Measurements from ENCODE around the gene ALG9. TPM values are rescaled to one million over a fixed set of nuclear protein-coding genes. Genes with fewer than 3 reads are reported as not detected.

ALG9 gene
- total RNA-seq, 3 donors from 2014 or later (not counting 1 experiment from before 2014, with no cell fraction given): 30.6 to 37.1 (median 35.4) TPM

- Mint-ChIP-seq H3K4me1 (no peaks in the 10 kb centered on the region), H3K36me3 (no peaks in the 10 kb centered on the region), H3K9me3 (no peaks in the 10 kb centered on the region), H3K27me3 (ENCODE audit: low read depth in 2 of 2) (no peaks in the 10 kb centered on the region), H3K27ac (no peak overlapping the region), H3K4me3 (no peak overlapping the region)
- H3K4me3 ChIP-seq (ENCODE audit: low read length): no peak overlapping the region
- peaks cover 3% of the 10 kb centered on the region for H3K9me3 ChIP-seq (ENCODE audit: control insufficient read depth, insufficient read depth, low read length)
- intact Hi-C loops (cut with micrococcal nuclease): no loop called here
- no peak for ATAC-seq
- H3K27ac ChIP-seq (ENCODE audit: low read length): no peak overlapping the region
- DNase-seq: no peak
- no peak for TF ChIP-seq CTCF (IDR thresholded peaks at IDR 0.05)
- 100% methylated on average over 1 of the region's 1 CpG for WGBS (ENCODE audit: insufficient coverage)
- H3K4me1 ChIP-seq (ENCODE audit: control insufficient read depth, insufficient read depth, low read length): no peaks in the 10 kb centered on the region
- H3K27me3 ChIP-seq (ENCODE audit: control insufficient read depth, insufficient read depth, low read length): no peaks in the 10 kb centered on the region
- H3K36me3 ChIP-seq (ENCODE audit: control insufficient read depth, insufficient read depth, low read length): peaks cover 17% of the 10 kb centered on the region
These were observed 73.1 kb downstream of the ALG9 start for GRCh38 chr11:111798279-111798678.

- Histone ChIP-seq H3K27ac (ENCODE audit: low read length) (no peak overlapping the region), H3K9me3 (ENCODE audit: control insufficient read depth, insufficient read depth, low read length) (peaks cover 3% of the 10 kb centered on the region), H3K27me3 (ENCODE audit: control insufficient read depth, insufficient read depth, low read length) (no peaks in the 10 kb centered on the region), H3K36me3 (ENCODE audit: control insufficient read depth, insufficient read depth, low read length) (peaks cover 17% of the 10 kb centered on the region), H3K4me1 (ENCODE audit: control insufficient read depth, insufficient read depth, low read length) (no peaks in the 10 kb centered on the region), H3K4me3 (ENCODE audit: low read length) (no peak overlapping the region)
- no peaks in the 10 kb centered on the region for H3K4me1 Mint-ChIP-seq
- H3K9me3 Mint-ChIP-seq: no peaks in the 10 kb centered on the region
- H3K27me3 Mint-ChIP-seq (ENCODE audit: low read depth in 2 of 2): no peaks in the 10 kb centered on the region
- intact Hi-C loops (cut with micrococcal nuclease): no loop called here
- no peak for TF ChIP-seq CTCF (IDR thresholded peaks at IDR 0.05)
- H3K36me3 Mint-ChIP-seq: no peaks in the 10 kb centered on the region
- ATAC-seq: no peak
- peak in 1 of 2 donors; percentile 6 for DNase-seq
- 98% methylated on average over 2 of the region's 2 CpGs for WGBS (ENCODE audit: insufficient coverage)
- H3K4me3 Mint-ChIP-seq: no peak overlapping the region
- H3K27ac Mint-ChIP-seq: no peak overlapping the region
These were observed 74.2 kb downstream of the ALG9 start for GRCh38 chr11:111797145-111797581.

DNA sequence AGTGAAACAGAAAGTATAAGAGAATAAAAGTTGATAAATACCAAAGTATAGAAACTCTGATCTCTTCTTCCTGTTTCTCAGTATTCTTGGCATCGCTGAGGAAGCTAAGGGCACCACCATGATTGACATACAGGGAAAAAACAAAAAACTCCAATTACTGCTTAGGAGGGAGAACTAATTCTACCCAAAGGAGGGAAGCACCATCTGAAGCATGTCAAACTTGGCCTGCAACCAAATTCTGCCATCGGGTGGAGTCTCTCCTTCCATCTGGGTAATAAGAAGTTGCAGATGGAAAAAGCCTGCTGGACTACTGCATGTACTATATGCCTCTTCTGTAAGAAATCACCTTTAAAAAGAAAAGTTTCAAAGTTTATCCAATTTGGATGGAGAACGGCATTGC lies 74.7 kb downstream of the ALG9 start:
- H3K4me3 ChIP-seq (ENCODE audit: low read length): no peak overlapping the region
- no peaks in the 10 kb centered on the region for H3K27me3 ChIP-seq (ENCODE audit: control insufficient read depth, insufficient read depth, low read length)
- no peak for TF ChIP-seq CTCF (IDR thresholded peaks at IDR 0.05)
- ATAC-seq (no peak), DNase-seq (no peak)
- Mint-ChIP-seq H3K36me3 (no peaks in the 10 kb centered on the region), H3K9me3 (no peaks in the 10 kb centered on the region), H3K4me1 (no peaks in the 10 kb centered on the region), H3K27ac (no peak overlapping the region), H3K4me3 (no peak overlapping the region), H3K27me3 (ENCODE audit: low read depth in 2 of 2) (no peaks in the 10 kb centered on the region)
- no peaks in the 10 kb centered on the region for H3K4me1 ChIP-seq (ENCODE audit: control insufficient read depth, insufficient read depth, low read length)
- peaks cover 3% of the 10 kb centered on the region for H3K9me3 ChIP-seq (ENCODE audit: control insufficient read depth, insufficient read depth, low read length)
- no peak overlapping the region for H3K27ac ChIP-seq (ENCODE audit: low read length)
- WGBS (ENCODE audit: insufficient coverage): 53% methylated on average over 2 of the region's 3 CpGs
- intact Hi-C loops (cut with micrococcal nuclease): no loop called here
- H3K36me3 ChIP-seq (ENCODE audit: control insufficient read depth, insufficient read depth, low read length): peaks cover 13% of the 10 kb centered on the region

GRCh38 chr11:111795334-111795985 lies 75.9 kb downstream of the ALG9 start:
- Mint-ChIP-seq H3K9me3 (no peaks in the 10 kb centered on the region), H3K27me3 (ENCODE audit: low read depth in 2 of 2) (no peaks in the 10 kb centered on the region), H3K27ac (no peak overlapping the region), H3K4me3 (no peak overlapping the region), H3K4me1 (no peaks in the 10 kb centered on the region), H3K36me3 (no peaks in the 10 kb centered on the region)
- H3K27ac ChIP-seq (ENCODE audit: low read length): no peak overlapping the region
- no peak for ATAC-seq
- WGBS (ENCODE audit: insufficient coverage): 100% methylated on average over 7 of the region's 7 CpGs
- H3K27me3 ChIP-seq (ENCODE audit: control insufficient read depth, insufficient read depth, low read length): no peaks in the 10 kb centered on the region
- peaks cover 3% of the 10 kb centered on the region for H3K9me3 ChIP-seq (ENCODE audit: control insufficient read depth, insufficient read depth, low read length)
- intact Hi-C loops (cut with micrococcal nuclease): no loop called here
- no peaks in the 10 kb centered on the region for H3K4me1 ChIP-seq (ENCODE audit: control insufficient read depth, insufficient read depth, low read length)
- TF ChIP-seq CTCF (IDR thresholded peaks at IDR 0.05): no peak
- no peak for DNase-seq
- peaks cover 9% of the 10 kb centered on the region for H3K36me3 ChIP-seq (ENCODE audit: control insufficient read depth, insufficient read depth, low read length)
- no peak overlapping the region for H3K4me3 ChIP-seq (ENCODE audit: low read length)

All from natural killer cell (primary cell).